Activated gamma-delta T cell (primary cell): Measurements from ENCODE around the gene KIRREL3.

Source experiments
- DNase-seq: peaks from one replicate; lab custom pipeline; 2025; lab: John Stamatoyannopoulos, UW

The KIRREL3 gene

DNA sequence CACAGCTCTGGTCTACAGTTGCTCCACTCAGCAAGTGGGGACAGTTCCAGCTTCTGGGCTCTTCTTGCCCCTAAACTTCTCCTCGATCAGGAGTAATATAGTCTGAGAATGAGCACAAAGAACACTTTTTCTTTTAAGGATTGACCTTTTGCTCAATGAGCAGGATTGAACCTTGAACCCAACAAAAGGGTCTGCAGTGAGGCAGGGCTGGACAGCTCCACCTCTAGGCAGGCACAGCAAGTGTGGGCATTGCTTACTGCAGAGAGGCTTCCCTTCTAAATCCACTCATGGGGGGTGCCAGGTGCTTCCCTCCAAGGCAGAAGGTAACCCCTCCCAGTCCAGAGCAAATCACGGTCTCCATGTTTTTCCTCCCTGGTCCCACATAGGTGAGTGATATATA, 365.6 kb downstream of the KIRREL3 start:
- DNase-seq = no peak

DNA sequence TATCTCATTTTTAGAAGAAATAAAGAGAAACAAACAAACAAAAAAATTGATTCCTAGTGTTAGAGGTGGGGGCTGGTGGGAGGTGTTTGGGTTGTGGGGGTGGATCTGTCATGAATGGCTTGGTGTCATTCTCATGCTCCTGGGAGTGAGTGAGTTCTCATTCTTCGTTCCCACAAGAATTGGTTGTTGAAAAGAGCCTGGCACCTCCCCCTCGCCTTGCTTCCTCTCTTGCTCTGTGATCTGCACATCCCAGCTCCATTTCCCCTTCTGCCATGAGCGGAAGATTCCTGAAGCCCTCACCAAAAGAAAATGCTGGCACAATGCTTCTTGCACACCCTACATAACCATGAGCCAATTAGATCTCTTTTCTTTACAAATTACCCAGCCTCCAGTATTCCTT, 367.2 kb downstream of the KIRREL3 start:
- no peak for DNase-seq

DNA sequence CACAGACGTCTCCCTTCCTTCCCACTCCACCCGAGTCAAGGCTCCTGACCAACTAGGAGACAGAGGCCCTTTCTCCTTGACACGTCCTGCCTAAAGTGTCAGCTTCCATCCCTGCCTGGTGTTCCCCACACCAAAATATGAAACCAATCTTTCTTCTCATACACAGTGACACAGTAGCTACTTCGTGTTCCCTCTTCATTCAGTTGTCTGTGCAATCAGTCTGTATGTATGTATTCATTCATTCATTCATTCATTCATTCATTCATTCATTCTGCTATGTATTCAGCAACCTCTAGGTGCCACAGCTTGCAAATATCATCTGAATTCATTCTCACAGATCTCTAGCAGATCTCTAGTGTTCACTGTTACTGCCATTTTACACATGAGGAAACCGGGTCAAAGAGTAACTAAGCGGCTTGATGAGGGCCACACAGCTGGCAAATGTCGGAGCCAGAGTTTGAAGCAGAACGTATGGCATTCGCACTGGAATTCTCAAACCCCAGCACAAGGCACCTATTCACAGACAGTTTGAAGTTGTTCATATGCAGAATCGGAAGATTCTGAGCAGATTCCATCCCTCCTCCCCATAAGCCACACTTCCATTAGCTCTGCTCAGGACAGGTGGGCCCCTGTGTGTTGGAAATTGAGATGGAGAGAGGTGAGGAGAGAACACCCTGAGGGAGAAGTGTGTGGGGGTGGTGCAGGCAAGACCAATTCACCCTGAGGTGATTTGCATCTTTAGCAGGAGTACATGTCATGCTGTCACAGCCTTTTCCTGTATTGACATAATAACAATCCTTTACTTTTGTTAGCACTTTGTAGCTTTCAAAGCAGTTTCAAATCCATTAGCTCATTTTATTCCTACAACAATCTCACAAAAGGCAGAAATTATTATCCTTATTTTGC, 369.4 kb downstream of the KIRREL3 start:
- no peak for DNase-seq

DNA sequence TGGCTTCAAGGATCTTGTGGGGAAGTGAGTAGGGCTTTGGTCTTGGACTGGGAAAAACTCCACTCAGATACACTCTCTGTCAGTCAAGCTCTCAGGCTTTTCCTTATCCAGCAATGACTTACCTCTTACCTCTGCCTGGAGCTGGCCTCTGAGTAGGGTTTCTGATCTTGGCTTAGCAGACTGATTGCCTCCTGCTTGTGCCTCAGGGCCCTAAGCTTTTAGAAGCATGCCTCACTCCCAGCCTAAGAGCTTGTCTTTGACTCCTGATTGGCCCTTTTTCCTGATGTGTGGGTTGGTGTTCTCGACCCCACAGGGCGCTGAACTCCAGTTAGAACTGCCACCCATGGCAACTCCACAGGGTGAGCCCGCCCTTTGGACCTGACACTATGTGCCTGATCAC, 370.1 kb downstream of the KIRREL3 start:
- DNase-seq = no peak

DNA sequence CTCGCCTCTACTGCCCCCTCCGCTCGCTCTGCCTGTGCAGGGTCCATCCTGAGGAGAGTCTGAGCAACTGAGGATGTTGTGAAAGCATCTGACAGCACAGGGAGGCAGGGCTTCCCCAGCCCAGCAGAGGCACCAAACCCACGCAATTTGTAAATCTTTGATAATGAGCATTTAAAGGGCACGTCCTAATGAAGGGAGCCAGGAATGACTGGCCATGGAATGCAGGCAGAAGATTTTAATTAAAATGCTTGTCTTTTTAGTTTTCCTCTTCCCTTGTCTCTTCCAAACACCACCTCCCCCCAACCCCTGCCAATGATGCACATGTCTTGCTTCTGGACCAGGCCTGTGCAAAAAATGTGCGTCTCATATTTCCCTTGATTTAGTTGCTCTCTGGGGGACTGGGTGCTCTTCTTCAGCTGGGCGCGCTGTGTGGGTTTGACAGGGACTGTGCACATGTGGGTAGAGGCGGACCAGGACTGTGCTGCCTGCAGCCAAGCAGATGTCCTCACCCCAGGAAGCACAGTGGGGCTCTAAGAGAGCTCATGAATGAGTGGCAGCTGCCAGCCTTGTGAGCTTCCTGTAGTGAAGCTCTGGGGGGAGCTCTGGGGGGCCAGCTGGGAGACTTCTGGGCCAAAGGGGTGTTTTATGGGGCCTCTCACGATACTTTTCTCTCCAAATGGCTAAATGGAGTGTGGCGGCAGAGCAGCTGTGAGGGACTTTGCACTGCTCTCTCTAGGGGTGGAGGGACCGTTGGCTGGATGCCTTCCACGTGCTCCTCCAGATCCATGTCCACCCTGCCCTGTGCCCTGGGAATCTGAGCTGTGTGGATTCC, 371.6 kb downstream of the KIRREL3 start:
- no peak for DNase-seq

DNA sequence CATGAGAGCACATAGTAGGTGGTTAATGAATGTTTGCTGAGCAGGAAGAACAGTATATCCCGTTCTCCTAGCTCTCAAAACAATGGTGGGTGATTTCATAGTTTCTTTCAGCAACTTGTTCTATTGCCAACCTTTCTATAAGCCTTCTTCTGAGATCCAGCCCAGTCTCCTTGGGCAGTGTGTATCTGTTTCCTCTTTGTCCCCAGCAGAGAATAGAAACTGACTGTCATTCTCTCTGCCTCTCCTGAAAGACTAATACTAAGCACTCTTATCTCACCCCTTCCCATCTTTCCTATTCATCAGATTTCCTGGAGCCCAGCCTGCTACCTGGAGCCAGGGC, 372.1 kb downstream of the KIRREL3 start:
- DNase-seq = no peak

DNA sequence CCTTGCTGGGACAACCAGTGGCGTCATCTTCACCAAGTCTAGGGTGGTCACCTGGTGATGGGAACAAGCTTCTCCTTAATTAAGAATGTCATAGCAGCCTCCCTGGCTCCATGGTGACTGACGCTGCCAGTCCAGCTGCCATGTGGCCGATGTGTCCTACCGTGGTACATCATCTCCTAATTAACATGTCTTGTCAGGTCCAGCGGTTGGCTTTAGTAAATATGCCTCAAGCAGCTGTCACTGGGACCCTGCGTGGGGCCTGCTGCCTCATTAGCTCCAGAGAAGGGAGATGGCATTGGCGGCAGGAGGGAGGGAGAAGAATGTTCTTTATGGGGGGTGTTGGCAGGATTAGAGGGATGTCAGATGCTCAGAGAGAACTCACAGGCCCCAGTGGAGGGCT, 373.1 kb downstream of the KIRREL3 start:
- no peak for DNase-seq

DNA sequence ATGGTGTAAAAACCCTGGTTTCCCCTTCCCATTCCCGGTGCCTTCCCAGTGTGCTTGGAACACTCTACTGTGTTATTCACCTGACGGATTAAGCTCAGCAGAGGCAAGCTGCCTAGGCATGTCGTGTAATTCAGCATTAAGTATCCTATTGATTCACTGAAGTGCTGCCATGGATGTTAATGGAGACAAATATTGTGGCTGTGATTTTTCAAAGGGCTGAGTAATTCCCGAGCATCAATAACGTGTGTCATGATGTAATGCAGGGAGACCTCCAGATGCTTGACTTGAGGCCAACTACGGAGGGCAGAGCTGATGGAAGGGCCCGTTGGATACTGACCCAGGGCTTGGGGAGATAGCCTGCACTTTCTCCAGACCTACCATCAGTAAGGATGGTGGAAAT, 376.1 kb downstream of the KIRREL3 start:
- DNase-seq = no peak

DNA sequence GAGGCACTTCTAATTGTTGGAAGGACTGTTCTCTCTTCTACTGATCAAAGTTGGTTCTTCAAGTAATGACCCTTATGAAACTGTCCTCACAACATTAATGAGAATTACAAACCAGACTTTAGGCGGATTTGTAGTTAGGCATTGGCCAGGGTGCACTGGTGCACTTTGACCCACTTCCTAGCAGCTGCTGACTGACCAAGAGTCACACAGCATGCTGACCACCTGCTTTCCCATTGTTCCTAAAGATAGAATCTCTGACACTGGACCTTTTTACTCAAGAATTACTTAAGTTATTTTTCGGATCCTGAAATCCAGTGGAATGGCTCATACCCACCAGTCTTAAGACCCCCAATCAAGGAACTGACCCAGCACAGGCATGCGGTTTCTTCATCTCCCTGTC, 381.1 kb downstream of the KIRREL3 start:
- no peak for DNase-seq

DNA sequence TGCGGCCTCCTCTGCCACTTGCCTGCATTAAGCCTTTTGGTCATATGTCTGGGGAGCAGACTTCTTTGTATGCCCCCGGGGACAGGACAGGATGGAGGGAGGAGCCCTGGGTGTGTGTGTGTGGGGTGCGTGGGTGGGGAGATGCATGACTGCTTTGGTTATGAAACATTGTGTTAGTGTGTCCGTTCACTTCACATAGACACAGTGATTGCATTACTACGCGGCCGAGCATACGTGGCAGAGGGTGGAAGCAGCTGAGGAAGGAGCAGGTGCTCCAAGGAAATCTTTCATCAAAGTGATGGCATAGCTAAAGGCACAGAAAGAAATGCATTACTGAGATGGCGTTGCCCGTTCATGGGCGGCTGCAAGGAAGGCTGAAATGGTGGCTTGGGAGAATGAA, 384.7 kb downstream of the KIRREL3 start:
- no peak for DNase-seq

DNA sequence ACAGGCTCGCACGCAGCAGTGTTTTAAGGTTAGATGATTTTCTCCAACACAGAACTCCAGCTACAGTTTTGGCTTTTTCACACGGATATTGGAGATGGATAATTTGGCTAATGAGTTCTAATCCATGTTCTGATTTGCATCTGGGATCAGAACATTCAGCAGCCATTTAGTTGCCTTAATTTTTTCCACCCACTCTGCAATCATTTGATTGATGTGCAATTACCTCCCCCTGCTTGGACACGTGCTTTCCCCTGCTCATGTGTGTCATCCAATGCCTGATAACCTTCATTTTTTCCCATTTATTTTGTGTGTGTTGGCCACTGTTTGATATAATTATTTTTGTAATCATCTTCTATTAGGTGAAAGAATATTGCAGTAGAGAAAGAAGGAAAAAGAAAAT, 387.3 kb downstream of the KIRREL3 start:
- DNase-seq = no peak

DNA sequence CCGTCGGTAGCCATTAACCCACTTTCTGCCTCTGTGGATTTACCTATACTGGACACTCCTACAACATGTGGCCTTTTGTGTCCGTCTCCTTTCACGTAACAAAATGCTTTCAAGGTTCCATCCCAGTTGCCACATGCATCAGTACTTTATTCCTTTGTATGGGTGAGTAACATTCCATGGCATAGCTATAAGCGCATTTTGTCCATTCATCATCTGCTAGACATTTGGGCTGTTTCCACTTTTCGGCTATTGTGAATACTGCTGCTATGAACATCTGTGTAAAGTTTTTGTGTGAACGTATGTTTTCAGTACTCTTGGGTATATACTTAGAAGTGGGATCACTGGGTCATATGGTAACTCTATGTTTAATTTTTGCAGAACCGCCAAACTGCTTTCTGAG, 387.9 kb downstream of the KIRREL3 start:
- no peak for DNase-seq

DNA sequence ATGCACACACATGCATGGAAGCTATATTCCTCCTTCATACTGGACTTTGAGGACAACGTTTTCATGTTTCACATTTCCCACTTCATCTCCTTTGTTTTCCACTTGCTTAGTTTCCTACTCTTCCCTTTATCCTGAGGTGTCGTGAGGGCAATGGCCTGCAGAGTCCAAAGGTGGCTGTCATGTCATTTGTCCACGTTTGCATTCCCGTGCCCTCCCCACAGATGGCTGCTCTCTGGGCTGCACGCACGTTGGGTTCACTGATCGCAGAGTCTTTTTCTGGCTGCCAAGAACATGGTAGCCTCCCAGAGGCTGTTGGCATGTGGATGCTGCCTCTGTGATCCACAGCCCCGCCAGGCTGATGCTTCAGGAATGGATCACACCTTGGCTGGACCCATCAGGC, 389.1 kb downstream of the KIRREL3 start:
- DNase-seq = no peak

DNA sequence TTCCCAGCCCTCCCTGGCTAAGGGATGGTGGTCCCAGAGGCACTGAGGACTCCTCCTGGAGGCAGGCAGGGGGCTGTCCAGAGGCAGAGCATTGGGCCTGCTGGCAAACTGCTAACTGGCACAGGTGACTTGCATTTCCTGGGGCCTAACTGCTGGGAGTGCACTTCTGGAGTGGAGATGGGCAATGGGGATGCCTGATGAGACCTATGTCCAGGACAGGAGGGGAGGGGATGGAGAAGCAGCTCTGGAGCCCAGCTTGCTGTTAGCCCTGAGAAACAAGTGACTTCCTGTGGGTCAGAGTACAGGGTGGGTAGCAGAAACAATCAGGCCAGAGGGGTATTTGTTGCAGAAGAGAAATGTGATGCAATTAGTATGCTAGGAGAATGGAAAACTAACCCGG, 391.9 kb downstream of the KIRREL3 start:
- DNase-seq = no peak

DNA sequence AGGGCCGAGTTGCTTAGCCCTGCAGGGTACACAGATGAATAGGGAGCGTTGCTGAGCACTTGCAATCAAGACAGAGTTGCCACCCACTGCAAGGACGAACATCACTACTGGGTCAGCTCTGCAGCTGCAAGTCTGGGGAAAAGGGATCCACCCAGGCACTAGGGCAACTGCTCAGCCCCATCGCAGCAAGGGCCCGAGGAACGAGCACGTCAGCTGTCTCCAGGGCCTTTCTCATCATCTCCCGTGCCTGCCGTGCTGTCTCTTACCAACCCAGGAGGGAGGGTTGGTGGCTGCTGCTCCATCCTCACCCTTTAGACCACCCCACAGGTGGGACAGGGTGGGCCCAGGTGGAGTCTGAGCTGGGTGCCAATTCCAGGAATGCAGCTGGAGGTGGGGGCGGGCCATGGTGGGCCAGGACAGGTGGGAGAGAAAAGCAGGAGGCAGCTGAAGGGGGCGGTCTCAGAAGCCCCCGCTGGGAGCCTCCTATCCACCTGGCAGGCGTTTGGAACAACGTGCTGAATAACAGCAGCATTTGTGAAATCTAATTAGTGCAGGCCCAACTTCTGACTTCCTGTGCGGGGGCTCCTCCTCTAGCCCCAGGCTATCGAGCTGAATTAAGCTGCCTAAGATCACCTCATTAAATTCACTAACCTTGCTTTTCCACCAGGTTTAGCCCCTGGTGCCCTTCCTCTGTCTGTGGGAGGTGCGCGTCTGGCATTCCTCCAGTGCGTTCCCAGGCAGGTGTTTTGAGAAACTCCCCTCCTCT, 392.6 kb downstream of the KIRREL3 start:
- no peak for DNase-seq

DNA sequence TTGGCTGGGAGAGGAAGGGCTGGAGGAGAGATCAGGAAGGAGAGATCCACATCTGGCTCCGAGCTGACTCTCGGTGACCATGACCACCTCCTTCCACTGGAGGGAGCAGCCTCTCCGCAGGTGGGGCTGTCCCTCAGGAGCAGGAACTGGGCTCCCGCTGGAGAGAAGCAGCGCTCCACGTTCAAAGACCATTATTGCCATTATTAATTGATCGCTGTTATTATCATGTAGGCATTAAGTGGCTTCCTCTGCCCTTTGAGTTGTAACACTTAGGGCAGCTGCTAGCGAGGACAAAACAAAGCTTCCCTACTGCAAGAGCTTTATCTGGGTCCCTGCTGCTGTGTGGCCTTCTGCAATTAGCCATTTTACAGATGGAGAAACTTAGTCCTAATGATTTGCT, 393.2 kb downstream of the KIRREL3 start:
- DNase-seq = no peak

DNA sequence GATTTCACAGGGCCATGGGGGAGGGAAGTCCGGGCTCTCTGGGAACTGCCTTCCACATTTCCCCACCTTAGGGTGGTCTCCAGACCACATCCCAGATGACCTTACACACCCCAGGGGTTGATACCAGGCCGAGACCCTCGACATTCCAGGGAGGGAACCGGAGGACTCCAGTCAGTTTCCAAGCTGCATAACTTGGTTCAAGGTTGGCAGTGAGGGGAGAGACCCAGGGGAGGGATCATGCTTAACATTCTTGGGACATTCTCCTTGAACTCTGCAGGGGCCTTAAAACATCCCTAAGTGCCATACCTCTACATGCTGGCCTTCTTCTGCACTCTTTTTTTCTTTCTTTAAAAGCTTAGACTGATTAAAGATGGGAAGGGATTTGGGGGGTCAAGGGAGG, 394.1 kb downstream of the KIRREL3 start:
- no peak for DNase-seq

DNA sequence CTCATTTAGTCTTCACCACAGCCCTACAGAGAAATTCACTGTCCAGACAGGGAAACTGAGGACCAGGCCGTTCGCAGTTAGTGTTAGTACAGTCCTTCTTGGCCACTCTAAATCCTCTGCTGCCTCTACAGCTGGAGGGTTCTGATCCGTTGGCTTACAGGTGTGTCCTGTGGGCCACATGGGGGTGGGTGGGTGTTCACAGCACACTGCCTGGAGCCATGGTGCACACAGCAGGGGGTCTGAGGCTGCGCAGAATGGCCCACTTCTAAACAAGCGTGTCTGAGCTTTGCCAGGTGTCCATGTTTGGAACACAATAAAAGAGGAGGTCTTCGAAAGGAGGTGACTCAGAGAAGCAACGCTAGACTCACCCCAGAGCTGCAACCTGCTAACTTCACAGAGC, 396.1 kb downstream of the KIRREL3 start:
- no peak for DNase-seq

DNA sequence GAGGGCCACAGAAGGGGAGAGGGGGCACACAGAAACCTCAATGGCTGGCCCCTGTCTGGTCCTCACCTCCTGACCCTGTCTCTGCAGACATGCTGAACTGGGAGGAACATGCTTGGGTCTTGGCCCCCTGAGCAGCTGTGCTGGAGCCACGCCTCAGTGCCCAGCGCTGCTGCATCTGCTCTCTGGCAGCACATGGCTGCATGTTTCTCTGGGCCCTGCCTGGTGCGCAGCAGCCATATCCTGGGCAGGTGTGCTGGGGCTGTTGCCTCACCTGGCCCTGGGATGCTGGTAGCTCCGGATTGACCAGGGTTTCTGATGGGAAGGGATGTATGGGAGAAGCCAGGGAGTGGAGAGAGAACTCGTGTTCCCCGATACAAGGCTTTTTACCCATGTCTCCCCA, 397.1 kb downstream of the KIRREL3 start:
- DNase-seq = no peak

DNA sequence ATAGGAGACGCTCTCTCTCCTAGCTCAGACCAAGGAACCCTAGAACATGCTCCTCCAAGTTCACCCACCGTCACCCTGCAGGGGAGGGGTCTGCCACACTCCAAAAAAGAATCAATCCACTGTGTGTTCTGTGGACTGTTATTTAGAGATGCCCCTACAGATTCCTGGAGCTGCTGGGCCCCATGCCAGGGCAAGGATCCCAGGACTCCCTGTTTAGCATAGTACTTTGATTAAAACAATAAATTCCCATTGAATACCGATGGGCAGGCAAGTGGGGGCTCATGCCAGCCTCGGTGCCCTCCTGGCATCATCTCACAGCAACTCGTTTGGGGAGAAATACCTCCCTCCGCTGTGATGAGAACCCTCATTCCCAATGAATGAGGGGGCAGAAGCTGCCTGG, 397.6 kb downstream of the KIRREL3 start:
- DNase-seq = no peak

DNA sequence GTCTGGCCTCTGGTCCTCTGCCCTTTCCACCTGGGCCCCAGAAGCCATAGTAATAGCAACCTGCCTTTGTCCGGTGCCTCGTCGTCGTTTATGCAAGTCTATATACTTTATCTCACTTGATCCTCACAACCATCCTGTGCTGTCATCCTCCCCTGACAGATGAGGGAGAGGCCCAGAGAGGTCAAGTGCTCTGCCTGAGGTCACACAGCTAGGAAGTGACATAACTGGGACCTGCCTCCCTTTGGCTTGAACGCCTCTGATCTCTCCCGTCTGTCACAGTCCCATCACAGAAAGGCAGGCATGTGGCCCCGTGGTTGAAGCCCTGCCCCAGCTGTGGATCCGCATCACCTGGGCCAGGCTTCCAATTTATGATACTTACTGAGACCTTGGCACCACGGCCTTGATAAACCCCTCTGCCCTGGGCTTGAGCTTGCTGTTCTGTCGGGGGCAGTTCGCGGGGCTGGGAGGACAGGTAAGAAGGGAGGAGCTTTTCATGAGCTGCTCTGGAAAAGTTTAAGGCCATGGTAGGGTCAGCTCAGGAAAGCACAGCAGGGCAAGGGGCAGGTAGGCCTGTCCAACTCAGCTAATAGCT, 398.1 kb downstream of the KIRREL3 start:
- no peak for DNase-seq

DNA sequence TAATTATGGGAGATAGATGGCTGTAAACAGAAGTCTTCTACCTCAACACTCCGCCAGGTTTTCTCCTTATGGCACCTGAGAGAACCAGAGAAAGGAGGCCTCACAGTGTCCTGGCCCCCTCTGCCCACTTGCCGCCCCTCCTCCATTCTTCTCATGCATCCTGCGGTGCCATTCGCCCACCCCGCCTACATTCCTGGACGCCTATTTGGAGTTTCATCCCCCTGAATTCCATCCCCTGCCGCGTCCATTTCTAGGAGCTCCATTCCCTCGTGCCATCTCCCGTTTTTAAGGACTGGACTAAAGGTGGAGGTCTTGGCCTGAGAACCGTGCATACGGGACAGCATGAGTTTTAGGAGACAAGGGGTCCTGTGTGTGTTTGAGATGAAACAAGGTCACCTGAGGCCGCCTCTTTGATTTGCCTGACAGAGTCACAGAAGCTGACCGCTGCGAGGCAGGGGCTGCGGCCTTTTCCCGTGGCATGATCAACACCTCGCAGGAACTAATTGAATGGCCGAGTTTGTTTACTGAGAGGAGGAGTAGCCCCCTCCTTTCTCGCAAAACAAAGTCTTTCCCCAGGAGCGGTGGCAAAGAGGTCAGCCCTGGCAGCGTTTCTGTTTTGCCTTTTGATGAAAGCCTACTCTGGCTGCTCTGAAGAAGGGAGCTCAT, 398.9 kb downstream of the KIRREL3 start:
- DNase-seq = no peak
